ENCODE data around the gene OR5D13.

The OR5D13 gene

GRCh38 chr11:55773138-55773537, at the start of gene OR5D13:
Gene OR5D13 (plus strand): TSS chr11:55773438. CDS start chr11:55773438, 0 bp downstream.
- no peak for TF ChIP-seq EZH2phosphoT487 (IDR thresholded peaks at IDR 0.05; ENCODE audit: borderline replicate concordance)
- TF ChIP-seq CTCF (conservative IDR thresholded peaks at IDR 0.05; ENCODE audit: low read length), result no peak
- Histone ChIP-seq H3K27me3 (ENCODE audit: insufficient read depth, low read length, poor library complexity, severe bottlenecking) (no peaks in the 10 kb centered on the region), H3K9me3 (ENCODE audit: insufficient read depth, low read depth, low read length) (no peaks in the 10 kb centered on the region)

GRCh38 chr11:55726715-55727324, 46.4 kb upstream of the OR5D13 start:
- no peak overlapping the region for H3K9ac ChIP-seq (ENCODE audit: low read depth, low read length, poor library complexity, severe bottlenecking)
- peak; percentile 48 for TF ChIP-seq CTCF (conservative IDR thresholded peaks at IDR 0.05; ENCODE audit: low read length)
- no peak for TF ChIP-seq EZH2phosphoT487 (IDR thresholded peaks at IDR 0.05; ENCODE audit: borderline replicate concordance)
- no peaks in the 10 kb centered on the region for H3F3A ChIP-seq (ENCODE audit: low read depth)
- no peaks in the 10 kb centered on the region for H3K9me2 ChIP-seq (replicated peaks; ENCODE audit: low read depth, low read length)
- no peaks in the 10 kb centered on the region for H3K79me2 ChIP-seq (ENCODE audit: insufficient read depth, low read length)
- no peak overlapping the region for H3K4me3 ChIP-seq (ENCODE audit: low read length, poor library complexity, severe bottlenecking)
- no peak overlapping the region for H3K4me2 ChIP-seq (ENCODE audit: low read depth, low read length, poor library complexity, severe bottlenecking)
- 0 out of 2 replicates have a peak overlapping the region, but pooled peaks have one; percentile 44 for H2AFZ ChIP-seq (ENCODE audit: low read length)
- no peaks in the 10 kb centered on the region for H3K4me1 ChIP-seq (ENCODE audit: insufficient read depth, low read length, poor library complexity, severe bottlenecking)
- no peaks in the 10 kb centered on the region for H3K9me3 ChIP-seq (ENCODE audit: insufficient read depth, low read depth, low read length)
- no peaks in the 10 kb centered on the region for H3K36me3 ChIP-seq (ENCODE audit: insufficient read depth, low read length)
- H4K20me1 ChIP-seq (ENCODE audit: insufficient read depth, low read length, poor library complexity, severe bottlenecking), result no peaks in the 10 kb centered on the region
- no peaks in the 10 kb centered on the region for H3K27me3 ChIP-seq (ENCODE audit: insufficient read depth, low read length, poor library complexity, severe bottlenecking)

More at GRCh38 chr11:55773138-55773537, at the start of gene OR5D13:
- H4K20me1 ChIP-seq (ENCODE audit: insufficient read depth, low read length, poor library complexity, severe bottlenecking), result no peaks in the 10 kb centered on the region
- no peaks in the 10 kb centered on the region for H3K4me1 ChIP-seq (ENCODE audit: insufficient read depth, low read length, poor library complexity, severe bottlenecking)
- H3K36me3 ChIP-seq (ENCODE audit: insufficient read depth, low read length), result no peaks in the 10 kb centered on the region
- no peaks in the 10 kb centered on the region for H3K9me2 ChIP-seq (replicated peaks; ENCODE audit: low read depth, low read length)
- H3K9ac ChIP-seq (ENCODE audit: low read depth, low read length, poor library complexity, severe bottlenecking), result no peak within 1 kb of the TSS
- no peaks in the 10 kb centered on the region for H3F3A ChIP-seq (ENCODE audit: low read depth)
- no peaks in the 10 kb centered on the region for H3K79me2 ChIP-seq (ENCODE audit: insufficient read depth, low read length)
- H3K4me3 ChIP-seq (ENCODE audit: low read length, poor library complexity, severe bottlenecking), result no peak within 1 kb of the TSS
- H3K4me2 ChIP-seq (ENCODE audit: low read depth, low read length, poor library complexity, severe bottlenecking), result no peak within 1 kb of the TSS
- H2AFZ ChIP-seq (ENCODE audit: low read length), result no peak within 1 kb of the TSS

- no peak overlapping the region for H2AFZ ChIP-seq (ENCODE audit: low read length)
- H3K79me2 ChIP-seq (ENCODE audit: insufficient read depth, low read length), result no peaks in the 10 kb centered on the region
- H3K9me2 ChIP-seq (replicated peaks; ENCODE audit: low read depth, low read length), result no peaks in the 10 kb centered on the region
- H3K4me1 ChIP-seq (ENCODE audit: insufficient read depth, low read length, poor library complexity, severe bottlenecking), result no peaks in the 10 kb centered on the region
- no peaks in the 10 kb centered on the region for H3K27me3 ChIP-seq (ENCODE audit: insufficient read depth, low read length, poor library complexity, severe bottlenecking)
- H3K4me3 ChIP-seq (ENCODE audit: low read length, poor library complexity, severe bottlenecking), result no peak overlapping the region
- no peaks in the 10 kb centered on the region for H4K20me1 ChIP-seq (ENCODE audit: insufficient read depth, low read length, poor library complexity, severe bottlenecking)
- no peak for TF ChIP-seq EZH2phosphoT487 (IDR thresholded peaks at IDR 0.05; ENCODE audit: borderline replicate concordance)
- no peak for TF ChIP-seq CTCF (conservative IDR thresholded peaks at IDR 0.05; ENCODE audit: low read length)
- no peaks in the 10 kb centered on the region for H3K9me3 ChIP-seq (ENCODE audit: insufficient read depth, low read depth, low read length)
- no peaks in the 10 kb centered on the region for H3K36me3 ChIP-seq (ENCODE audit: insufficient read depth, low read length)
- H3K9ac ChIP-seq (ENCODE audit: low read depth, low read length, poor library complexity, severe bottlenecking), result no peak overlapping the region
- no peak overlapping the region for H3K4me2 ChIP-seq (ENCODE audit: low read depth, low read length, poor library complexity, severe bottlenecking)
- no peaks in the 10 kb centered on the region for H3F3A ChIP-seq (ENCODE audit: low read depth)
These were observed 40.3 kb upstream of the OR5D13 start for GRCh38 chr11:55732936-55733335.

Measured in Loucy (cell line).